ENCODE measurements around the gene EPHA3. TPM values are rescaled to one million over a fixed set of nuclear protein-coding genes. Genes with fewer than 3 reads are reported as not detected.

EPHA3 gene
- total and polyA plus RNA-seq, 9 of the 15 experiments (the other 6 are each of a cell fraction or from before 2014, with no cell fraction given), result not detected

DNA sequence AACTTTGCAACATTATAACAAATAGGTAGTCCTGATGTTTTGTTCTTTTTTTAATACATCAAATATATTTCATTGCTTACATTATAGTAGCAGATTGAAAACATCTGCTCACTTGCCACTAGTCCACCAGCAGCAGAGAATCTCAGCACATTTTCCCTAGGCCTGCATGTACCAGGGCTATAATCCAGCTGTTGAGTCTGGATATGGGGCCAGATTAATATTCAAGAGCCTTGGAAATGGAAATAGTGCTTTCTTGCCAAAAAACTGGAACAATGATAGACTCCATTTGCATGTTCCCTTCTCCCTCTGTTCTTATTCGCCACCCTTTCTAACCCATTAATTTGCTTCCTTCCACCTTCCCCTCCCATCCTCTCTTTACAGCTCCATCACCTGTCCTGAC, 288.0 kb downstream of the EPHA3 start:
- BruUV-seq (replicated peaks), result no TSS peak
- no peak for FAIRE-seq
- 0% methylated on average over 1 of the region's 1 CpG for WGBS (ENCODE audit: insufficient coverage, low coverage, missing lambda C conversion rate)
- H3K27me3 ChIP-seq (ENCODE audit: control insufficient read depth in 2 of 2, insufficient read depth in 2 of 2, low read length in 2 of 2), result no peaks in the 10 kb centered on the region
- H3K4me2 ChIP-seq (ENCODE audit: insufficient read depth, low read length), result no peak overlapping the region
- intact Hi-C loops (cut with micrococcal nuclease) (no loop called here), in situ Hi-C loops (cut with MboI) (no loop called here)
- no peaks in the 10 kb centered on the region for H3K9me3 ChIP-seq (replicated peaks; ENCODE audit: control insufficient read depth, insufficient read depth, low read depth, low read length)
- H3K79me2 ChIP-seq (ENCODE audit: control insufficient read depth, insufficient read depth, low read length), result no peaks in the 10 kb centered on the region
- DNase-seq (ENCODE audit: extremely low read depth in 1 of 4, low spot score in 3 of 4), result no peak
- no peaks in the 10 kb centered on the region for H4K20me1 ChIP-seq (replicated peaks; ENCODE audit: control insufficient read depth, insufficient read depth, low read length)
- H3K4me1 ChIP-seq (replicated peaks in 1 of 2; ENCODE audit: control insufficient read depth in 2 of 2, insufficient read depth in 2 of 2, low read length in 2 of 2), result no peaks in the 10 kb centered on the region
- no peak overlapping the region for H3K27ac ChIP-seq (ENCODE audit: extremely low read depth, low read depth, low read length)
- no peak for ATAC-seq
- no peak overlapping the region for H3K9ac ChIP-seq (ENCODE audit: insufficient read depth in 1 of 2, low read depth in 2 of 2, low read length in 2 of 2)
- TF ChIP-seq TBP (optimal IDR thresholded peaks at IDR 0.05; ENCODE audit: low read depth, low read length) (no peak), ZNF3 (CRISPR knock-in tag; IDR thresholded peaks at IDR 0.05) (no peak), ZSCAN29 (IDR thresholded peaks at IDR 0.05) (no peak), SIN3B (IDR thresholded peaks at IDR 0.05; ENCODE audit: low read depth) (no peak), ZNF384 (IDR thresholded peaks at IDR 0.05; ENCODE audit: low read depth, low read length) (no peak), POLR2A (conservative IDR thresholded peaks at IDR 0.05) (no peak), NR3C1 (CRISPR knock-in tag; IDR thresholded peaks at IDR 0.05) (no peak), SMARCA4 (IDR thresholded peaks at IDR 0.05) (no peak), SP1 (CRISPR knock-in tag; IDR thresholded peaks at IDR 0.05) (no peak), TCF7L2 (IDR thresholded peaks at IDR 0.05; ENCODE audit: low read depth, low read length) (no peak), SLC30A9 (CRISPR knock-in tag; IDR thresholded peaks at IDR 0.05) (no peak), ZBTB1 (CRISPR knock-in tag; IDR thresholded peaks at IDR 0.05; ENCODE audit: borderline replicate concordance, low read depth) (no peak), RB1 (IDR thresholded peaks at IDR 0.05; ENCODE audit: low read depth) (no peak), ZNF134 (CRISPR knock-in tag; conservative IDR thresholded peaks at IDR 0.05) (no peak)
- TF ChIP-seq, protein P1, sequence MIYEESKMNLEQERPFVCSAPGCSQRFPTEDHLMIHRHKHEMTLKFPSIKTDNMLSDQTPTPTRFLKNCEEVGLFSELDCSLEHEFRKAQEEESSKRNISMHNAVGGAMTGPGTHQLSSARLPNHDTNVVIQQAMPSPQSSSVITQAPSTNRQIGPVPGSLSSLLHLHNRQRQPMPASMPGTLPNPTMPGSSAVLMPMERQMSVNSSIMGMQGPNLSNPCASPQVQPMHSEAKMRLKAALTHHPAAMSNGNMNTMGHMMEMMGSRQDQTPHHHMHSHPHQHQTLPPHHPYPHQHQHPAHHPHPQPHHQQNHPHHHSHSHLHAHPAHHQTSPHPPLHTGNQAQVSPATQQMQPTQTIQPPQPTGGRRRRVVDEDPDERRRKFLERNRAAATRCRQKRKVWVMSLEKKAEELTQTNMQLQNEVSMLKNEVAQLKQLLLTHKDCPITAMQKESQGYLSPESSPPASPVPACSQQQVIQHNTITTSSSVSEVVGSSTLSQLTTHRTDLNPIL (CRISPR knock-in tag; IDR thresholded peaks at IDR 0.05), result no peak
- TF ChIP-seq, protein P2, sequence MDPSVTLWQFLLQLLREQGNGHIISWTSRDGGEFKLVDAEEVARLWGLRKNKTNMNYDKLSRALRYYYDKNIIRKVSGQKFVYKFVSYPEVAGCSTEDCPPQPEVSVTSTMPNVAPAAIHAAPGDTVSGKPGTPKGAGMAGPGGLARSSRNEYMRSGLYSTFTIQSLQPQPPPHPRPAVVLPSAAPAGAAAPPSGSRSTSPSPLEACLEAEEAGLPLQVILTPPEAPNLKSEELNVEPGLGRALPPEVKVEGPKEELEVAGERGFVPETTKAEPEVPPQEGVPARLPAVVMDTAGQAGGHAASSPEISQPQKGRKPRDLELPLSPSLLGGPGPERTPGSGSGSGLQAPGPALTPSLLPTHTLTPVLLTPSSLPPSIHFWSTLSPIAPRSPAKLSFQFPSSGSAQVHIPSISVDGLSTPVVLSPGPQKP (CRISPR knock-in tag; IDR thresholded peaks at IDR 0.05), result no peak
- TF ChIP-seq, protein P3, sequence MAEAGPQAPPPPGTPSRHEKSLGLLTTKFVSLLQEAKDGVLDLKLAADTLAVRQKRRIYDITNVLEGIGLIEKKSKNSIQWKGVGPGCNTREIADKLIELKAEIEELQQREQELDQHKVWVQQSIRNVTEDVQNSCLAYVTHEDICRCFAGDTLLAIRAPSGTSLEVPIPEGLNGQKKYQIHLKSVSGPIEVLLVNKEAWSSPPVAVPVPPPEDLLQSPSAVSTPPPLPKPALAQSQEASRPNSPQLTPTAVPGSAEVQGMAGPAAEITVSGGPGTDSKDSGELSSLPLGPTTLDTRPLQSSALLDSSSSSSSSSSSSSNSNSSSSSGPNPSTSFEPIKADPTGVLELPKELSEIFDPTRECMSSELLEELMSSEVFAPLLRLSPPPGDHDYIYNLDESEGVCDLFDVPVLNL (CRISPR knock-in tag; IDR thresholded peaks at IDR 0.05; ENCODE audit: low read depth), result no peak
- H3K9me1 ChIP-seq (ENCODE audit: control insufficient read depth, insufficient read depth, low read length), result no peaks in the 10 kb centered on the region
- H2AFZ ChIP-seq (ENCODE audit: low read depth, low read length), result no peak overlapping the region
- POLR2A ChIA-PET, result no interaction called here
- no peak overlapping the region for H3K4me3 ChIP-seq
- CTCF ChIA-PET (ENCODE audit: low intra/inter-chr PET ratio), result no interaction called here
- H3K36me3 ChIP-seq (ENCODE audit: control insufficient read depth, insufficient read depth, low read length), result no peaks in the 10 kb centered on the region

Data from K562 (cell line).